AG09309 (cell line): ENCODE results near the gene CNOT3.
A peak's percentile ranks its signal among the peaks of the same experiment; 100 is the strongest.

Source experiments
- DNase-seq: peaks from one replicate; pipeline ENCODE4 v3.0.0-alpha.2; 2010; ENCODE audit warnings: low read depth
- H3K4me3 ChIP-seq: 2 replicates; pipeline ENCODE4 v1.5.1; 2011; ENCODE audit warnings: mild to moderate bottlenecking, low read depth, low read length, moderate library complexity; ENCODE audit not compliant: control insufficient read depth
- TF ChIP-seq, protein P1 (sequence below): IDR thresholded peaks from 2 replicates; pipeline ENCODE4 v1.5.1; 2011; ENCODE audit warnings: mild to moderate bottlenecking, low read depth, low read length, inconsistent platforms; ENCODE audit not compliant: insufficient read depth, control insufficient read depth; ENCODE audit errors: missing control alignments

Gene CNOT3

DNA sequence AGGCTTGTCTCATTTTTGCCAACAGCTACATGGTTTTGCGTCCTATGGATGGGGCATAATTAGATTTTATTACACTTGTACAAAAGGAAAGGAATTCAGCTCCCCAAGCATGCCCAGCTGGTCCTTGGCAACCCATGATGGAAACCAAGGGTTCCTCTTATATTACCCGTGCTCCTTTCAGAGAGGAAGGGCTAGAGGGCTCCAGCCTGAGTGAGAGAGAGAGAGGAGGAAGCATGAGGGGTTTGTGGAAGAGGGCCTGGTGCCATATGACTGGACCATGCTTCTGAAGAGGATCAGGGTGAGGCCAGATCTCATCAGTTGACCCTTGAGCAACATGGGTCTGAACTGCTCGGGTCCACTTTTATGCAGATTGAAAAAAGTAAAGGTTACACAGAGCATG lies 59.6 kb downstream of the CNOT3 start:
- TF ChIP-seq, protein P1, sequence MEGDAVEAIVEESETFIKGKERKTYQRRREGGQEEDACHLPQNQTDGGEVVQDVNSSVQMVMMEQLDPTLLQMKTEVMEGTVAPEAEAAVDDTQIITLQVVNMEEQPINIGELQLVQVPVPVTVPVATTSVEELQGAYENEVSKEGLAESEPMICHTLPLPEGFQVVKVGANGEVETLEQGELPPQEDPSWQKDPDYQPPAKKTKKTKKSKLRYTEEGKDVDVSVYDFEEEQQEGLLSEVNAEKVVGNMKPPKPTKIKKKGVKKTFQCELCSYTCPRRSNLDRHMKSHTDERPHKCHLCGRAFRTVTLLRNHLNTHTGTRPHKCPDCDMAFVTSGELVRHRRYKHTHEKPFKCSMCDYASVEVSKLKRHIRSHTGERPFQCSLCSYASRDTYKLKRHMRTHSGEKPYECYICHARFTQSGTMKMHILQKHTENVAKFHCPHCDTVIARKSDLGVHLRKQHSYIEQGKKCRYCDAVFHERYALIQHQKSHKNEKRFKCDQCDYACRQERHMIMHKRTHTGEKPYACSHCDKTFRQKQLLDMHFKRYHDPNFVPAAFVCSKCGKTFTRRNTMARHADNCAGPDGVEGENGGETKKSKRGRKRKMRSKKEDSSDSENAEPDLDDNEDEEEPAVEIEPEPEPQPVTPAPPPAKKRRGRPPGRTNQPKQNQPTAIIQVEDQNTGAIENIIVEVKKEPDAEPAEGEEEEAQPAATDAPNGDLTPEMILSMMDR, result no peak
- DNase-seq, result no peak
- H3K4me3 ChIP-seq, result no peak overlapping the region

DNA sequence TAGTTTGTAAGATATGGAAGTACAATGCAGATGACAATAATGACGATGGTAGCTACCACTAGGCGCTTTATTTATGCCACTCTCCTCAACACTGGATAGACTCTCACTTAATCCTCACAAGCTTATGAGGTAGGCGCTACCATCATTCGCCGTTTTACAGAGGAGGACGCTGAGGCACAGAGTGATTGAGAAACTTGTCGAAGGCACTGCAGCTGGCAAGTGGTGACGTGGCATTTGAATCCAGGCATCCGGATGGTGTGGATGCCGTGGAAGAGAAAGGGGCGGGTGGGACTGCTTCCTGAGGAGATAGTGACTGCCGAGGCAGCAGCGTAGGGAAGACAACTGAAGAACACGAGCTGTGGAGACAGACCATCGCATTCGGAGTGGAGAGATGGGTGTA lies 61.8 kb downstream of the CNOT3 start:
- TF ChIP-seq, protein P1, result no peak
- DNase-seq, result no peak
- no peak overlapping the region for H3K4me3 ChIP-seq

DNA sequence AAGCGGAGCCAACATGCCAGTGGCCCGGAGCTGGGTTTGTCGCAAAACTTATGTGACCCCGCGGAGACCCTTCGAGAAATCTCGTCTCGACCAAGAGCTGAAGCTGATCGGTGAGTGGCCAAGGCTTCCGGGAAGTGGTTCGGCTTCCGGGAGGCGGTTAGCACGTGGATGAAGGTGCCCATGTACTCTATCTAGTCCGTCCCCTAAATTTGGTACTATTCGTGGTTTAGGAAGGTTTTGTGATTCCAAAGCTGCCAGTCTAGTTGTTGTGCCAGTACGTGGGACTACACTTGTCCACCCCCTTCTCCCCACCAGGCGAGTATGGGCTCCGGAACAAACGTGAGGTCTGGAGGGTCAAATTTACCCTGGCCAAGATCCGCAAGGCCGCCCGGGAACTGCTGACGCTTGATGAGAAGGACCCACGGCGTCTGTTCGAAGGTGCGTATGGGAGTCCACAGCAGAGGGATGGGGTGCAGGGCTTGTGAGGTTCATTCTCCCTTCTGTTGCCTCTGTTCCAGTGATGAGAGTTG lies 63.7 kb downstream of the CNOT3 start:
- TF ChIP-seq, protein P1, result no peak
- no peak for DNase-seq
- peak overlapping the region; percentile 92 for H3K4me3 ChIP-seq

DNA sequence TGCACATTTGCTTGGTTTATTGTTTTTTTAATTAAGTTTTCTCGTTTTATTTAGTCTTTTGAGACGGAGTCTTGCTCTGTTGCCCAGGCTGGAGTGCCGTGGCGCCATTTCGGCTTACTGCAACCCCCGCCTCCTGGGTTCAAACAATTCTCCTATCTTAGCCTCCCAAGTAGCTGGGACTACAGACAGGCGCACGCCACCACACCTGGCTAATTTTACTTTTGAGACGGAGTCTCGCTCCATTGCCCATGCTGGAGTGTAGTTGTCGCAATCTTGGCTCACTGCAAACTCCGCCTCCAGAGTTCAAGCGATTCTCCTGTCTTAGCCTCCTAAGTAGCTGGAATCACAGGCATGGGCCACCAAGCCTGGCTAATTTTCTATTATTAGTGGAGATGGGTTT lies 64.4 kb downstream of the CNOT3 start:
- DNase-seq, result no peak
- TF ChIP-seq, protein P1, result no peak
- H3K4me3 ChIP-seq, result peak overlapping the region; percentile 92

DNA sequence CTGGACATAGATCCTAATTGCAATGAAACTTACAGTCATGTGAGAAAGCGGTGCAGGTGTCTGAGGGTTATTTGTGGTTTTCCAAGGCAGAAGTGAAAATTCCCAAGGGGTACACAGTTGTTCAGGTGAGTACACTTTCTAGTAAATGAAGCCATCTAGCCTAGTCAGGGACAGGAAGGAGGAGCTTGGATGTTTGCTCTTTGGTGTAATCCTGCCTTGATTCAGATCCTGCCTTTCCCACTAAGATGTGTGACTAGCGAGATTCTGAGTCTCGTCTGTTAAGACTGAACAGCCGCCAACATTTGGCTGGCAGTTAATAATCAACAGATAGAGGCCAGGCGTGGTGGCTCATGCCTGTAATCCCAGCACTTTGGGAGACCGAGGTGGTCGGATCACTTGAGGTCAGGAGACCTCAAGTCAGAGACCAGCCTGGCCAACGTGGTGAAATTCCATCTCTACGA lies 65.6 kb downstream of the CNOT3 start:
- no peak overlapping the region; the same call in 1 of the 2 replicates for H3K4me3 ChIP-seq
- DNase-seq, result no peak
- TF ChIP-seq, protein P1, result no peak

DNA sequence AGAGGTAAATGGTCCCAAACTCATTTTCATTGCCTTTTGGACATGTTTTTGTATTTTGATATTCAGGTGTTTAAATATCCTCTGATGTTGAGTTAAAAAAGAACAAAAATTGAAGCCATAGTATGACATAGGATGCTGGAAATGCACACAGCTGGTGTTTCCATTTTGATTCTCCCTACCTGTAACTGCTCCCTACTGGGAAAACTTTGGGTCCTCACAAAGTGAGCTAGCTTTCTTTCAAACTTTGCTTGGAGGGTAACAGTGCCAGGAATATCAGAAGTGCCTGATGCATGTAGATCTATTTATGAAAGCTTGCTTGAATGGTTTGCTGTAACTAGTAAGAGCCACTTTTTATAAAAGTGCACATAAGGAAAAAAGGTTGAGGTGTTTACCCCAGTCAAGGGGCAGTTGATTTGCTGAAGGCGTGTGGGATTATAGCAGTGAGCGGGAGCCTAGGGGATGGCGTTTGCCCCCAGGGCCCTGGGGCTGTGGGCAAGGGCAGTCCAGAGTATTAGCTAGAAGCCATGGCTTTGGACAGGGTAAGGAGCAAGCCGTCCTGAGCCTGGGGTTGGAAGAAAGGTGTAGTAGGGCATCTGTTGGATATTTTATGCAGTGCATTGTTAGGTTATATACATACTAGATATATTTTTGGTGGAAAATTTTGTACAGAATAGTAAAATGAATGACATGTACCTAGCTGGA lies 67.4 kb downstream of the CNOT3 start:
- TF ChIP-seq, protein P1, result no peak
- H3K4me3 ChIP-seq, result no peak overlapping the region
- DNase-seq, result no peak
